HCT116 (cell line): ENCODE results near the gene UPK2. TPM values are rescaled to one million over a fixed set of nuclear protein-coding genes. Genes with fewer than 3 reads are reported as not detected.
A peak's percentile ranks its signal among the peaks of the same experiment; 100 is the strongest.

Source experiments
- ATAC-seq: fragments of 200-7000 bp; cut with Tn5 transposase; 2 replicates; pipeline ENCODE4 v1.9.1; 2020; ENCODE audit warnings: mild to moderate bottlenecking, moderate library complexity
- BruUV-seq: library from RNA; stranded (reverse); fragments of 400-500 nt; replicated peaks from 2 replicates; lab custom pipeline; 2021; lab: Mats Ljungman, UMichigan
- CTCF ChIA-PET: fragments of 300-600 bp; sonication (Branson Sonifier 250); formaldehyde crosslinking; loops from one replicate; lab custom pipeline; 2021; ENCODE audit warnings: antibody characterized with exemption; lab: Charles Lee
- POLR2A ChIA-PET: fragments of 300-600, 350-600 bp; sonication (Branson Sonifier 250); formaldehyde crosslinking; loops from one replicate; lab custom pipeline; 2021; ENCODE audit warnings: antibody characterized with exemption; lab: Charles Lee
- RAD21 ChIA-PET, 2 experiments: fragments of 300-600 bp; sonication (Branson Sonifier 250); formaldehyde crosslinking; loops; one replicate each; lab custom pipeline; 2023; ENCODE audit warnings: low total read pairs in 2 of 2; ENCODE audit not compliant: uncharacterized antibody in 2 of 2, unreplicated experiment in 2 of 2, low non-redundant PET in 1 of 2; lab: Charles Lee
- DNase-seq: peaks from one replicate; pipeline ENCODE4 v3.0.0-alpha.2; 2010; ENCODE audit warnings: low read depth, low spot score
- H2AFZ ChIP-seq: fragments of 200-600 bp; shearing (Covaris generic), sonication (generic); 2 replicates; pipeline ENCODE4 v1.6.1; 2017; ENCODE audit warnings: low read depth, mixed run types, mixed read lengths, antibody characterized with exemption, low read length; ENCODE audit not compliant: poor library complexity, severe bottlenecking
- H3K27ac ChIP-seq: 2 replicates; pipeline ENCODE4 v1.5.1; 2012; ENCODE audit warnings: low read depth, low read length
- H3K27me3 ChIP-seq: fragments of 200-600 bp; sonication (generic); 2 replicates; pipeline ENCODE4 v1.6.1; 2016; ENCODE audit warnings: mixed run types, low read length, mixed read lengths; ENCODE audit not compliant: insufficient read depth
- H3K36me3 ChIP-seq, 2 experiments: fragments of 200-500 bp in 1 of 2; fragments of 200-600 bp in 1 of 2; sonication (Bioruptor generic) in 1 of 2; sonication (generic) in 1 of 2; 2 replicates each; pipeline versions ENCODE4 v1.5.1 to v1.6.1; 2014 to 2016; ENCODE audit warnings: low read length in 2 of 2, inconsistent platforms in 1 of 2, mixed read lengths in 1 of 2, mixed run types in 1 of 2; ENCODE audit not compliant: insufficient read depth in 2 of 2, control insufficient read depth in 1 of 2
- H3K4me1 ChIP-seq, 2 experiments: fragments of 200-600 bp in 1 of 2; sonication (generic) in 1 of 2; 2 replicates each; pipeline versions ENCODE4 v1.5.1 to v1.6.1; 2012 to 2017; ENCODE audit warnings: low read length in 2 of 2, inconsistent platforms in 1 of 2, mild to moderate bottlenecking in 1 of 2, mixed read lengths in 1 of 2, mixed run types in 1 of 2, moderate library complexity in 1 of 2; ENCODE audit not compliant: insufficient read depth in 2 of 2, control insufficient read depth in 1 of 2
- H3K4me2 ChIP-seq: fragments of 200-600 bp; sonication (generic); 2 replicates; pipeline ENCODE4 v1.6.1; 2017; ENCODE audit warnings: mixed run types, low read length, mixed read lengths
- H3K4me3 ChIP-seq, 2 experiments: fragments of 200-600 bp in 1 of 2; sonication (generic) in 1 of 2; replicated peaks in 1 of 2; 2 replicates each; pipeline ENCODE4 v1.5.1; 2011 to 2016; ENCODE audit warnings: low read length in 2 of 2, control low read depth in 1 of 2, low read depth in 1 of 2, mild to moderate bottlenecking in 1 of 2, mixed read lengths in 1 of 2, mixed run types in 1 of 2
- H3K79me2 ChIP-seq: fragments of 200-600 bp; sonication (generic); 2 replicates; pipeline ENCODE4 v1.6.1; 2017; ENCODE audit warnings: mild to moderate bottlenecking, mixed run types, low read length, moderate library complexity, mixed read lengths; ENCODE audit not compliant: insufficient read depth
- H3K9ac ChIP-seq: fragments of 200-600 bp; sonication (generic); 2 replicates; pipeline ENCODE4 v1.6.1; 2016; ENCODE audit warnings: low read length, mixed read lengths
- H3K9me2 ChIP-seq: fragments of 200-600 bp; sonication (generic), shearing (Covaris generic); 2 replicates; pipeline ENCODE4 v1.6.1; 2017; ENCODE audit warnings: mixed run types, mild to moderate bottlenecking, moderate library complexity; ENCODE audit not compliant: insufficient read depth
- H3K9me3 ChIP-seq, 2 experiments: fragments of 200-500 bp in 1 of 2; fragments of 200-600 bp in 1 of 2; sonication (Bioruptor generic) in 1 of 2; sonication (generic) in 1 of 2; 2 replicates each; pipeline ENCODE4 v1.6.1; 2014 to 2017; ENCODE audit warnings: low read length in 2 of 2, mixed read lengths in 2 of 2, inconsistent platforms in 1 of 2, low read depth in 1 of 2, mild to moderate bottlenecking in 1 of 2, mixed run types in 1 of 2, moderate library complexity in 1 of 2; ENCODE audit not compliant: control insufficient read depth in 1 of 2, insufficient read depth in 1 of 2
- H4K20me1 ChIP-seq: fragments of 200-600 bp; sonication (generic), shearing (Covaris generic); 2 replicates; pipeline ENCODE4 v1.6.1; 2017; ENCODE audit warnings: mixed run types, mild to moderate bottlenecking, moderate library complexity; ENCODE audit not compliant: insufficient read depth
- CBX3 ChIP-seq: IDR thresholded peaks from 2 replicates; pipeline ENCODE4 v1.6.1; 2012; ENCODE audit warnings: low read depth
- CEBPB ChIP-seq: IDR thresholded peaks from 2 replicates; pipeline ENCODE4 v1.6.1; 2012; ENCODE audit warnings: low read depth
- EGR1 ChIP-seq: IDR thresholded peaks from 2 replicates; pipeline ENCODE4 v1.6.1; 2012; ENCODE audit warnings: low read depth
- ELF1 ChIP-seq: IDR thresholded peaks from 2 replicates; pipeline ENCODE4 v1.6.1; 2012; ENCODE audit warnings: low read depth, borderline replicate concordance
- FOSL1 ChIP-seq: IDR thresholded peaks from 2 replicates; pipeline ENCODE4 v1.6.1; 2012; ENCODE audit warnings: low read depth
- JUND ChIP-seq: IDR thresholded peaks from 2 replicates; pipeline ENCODE4 v1.6.1; 2012
- MAX ChIP-seq: IDR thresholded peaks from 2 replicates; pipeline ENCODE4 v1.6.1; 2012
- POLR2A ChIP-seq: IDR thresholded peaks from 2 replicates; pipeline ENCODE4 v1.7.0; 2011; ENCODE audit warnings: borderline replicate concordance; ENCODE audit not compliant: insufficient read depth, insufficient read length; ENCODE audit errors: extremely low read depth
- POLR2AphosphoS5 ChIP-seq: IDR thresholded peaks from 2 replicates; pipeline ENCODE4 v1.6.1; 2011; ENCODE audit warnings: mild to moderate bottlenecking, low read depth, low read length, moderate library complexity
- SIN3A ChIP-seq: IDR thresholded peaks from 2 replicates; pipeline ENCODE4 v1.6.1; 2012; ENCODE audit warnings: low read depth
- SP1 ChIP-seq: IDR thresholded peaks from 2 replicates; pipeline ENCODE4 v1.6.1; 2012; ENCODE audit warnings: low read depth
- SRF ChIP-seq: IDR thresholded peaks from 2 replicates; pipeline ENCODE4 v1.6.1; 2012; ENCODE audit warnings: low read depth
- TCF7L2 ChIP-seq: IDR thresholded peaks from 2 replicates; pipeline ENCODE4 v1.7.0; 2011; ENCODE audit warnings: borderline replicate concordance, inconsistent platforms; ENCODE audit not compliant: insufficient read depth, insufficient read length; ENCODE audit errors: extremely low read depth
- YY1 ChIP-seq: IDR thresholded peaks from 2 replicates; pipeline ENCODE4 v1.6.1; 2011; ENCODE audit warnings: low read length, low read depth, moderate library complexity, mild to moderate bottlenecking; ENCODE audit not compliant: insufficient replicate concordance; ENCODE audit errors: extremely low read depth
- ZFX ChIP-seq: fragments of 450-650 bp; IDR thresholded peaks from 2 replicates; pipeline ENCODE4 v1.6.1; 2017
- ZNF274 ChIP-seq: fragments of 200-500 bp; sonication (Bioruptor generic); IDR thresholded peaks from 2 replicates; pipeline ENCODE4 v1.6.1; 2014; ENCODE audit warnings: mild to moderate bottlenecking, low read depth, low read length, inconsistent platforms
- intact Hi-C: fragments of 100-400 bp; cut with micrococcal nuclease; formaldehyde crosslinking; loops from 2 replicates; pipeline ENCODE4 v1.10.0; 2022
- total RNA-seq: library from RNA; stranded (reverse); gene quantifications from one replicate; pipeline ENCODE4 v1.2.1, GENCODE V29; 2021; ENCODE audit not compliant: unreplicated experiment
- TF ChIP-seq, protein P1 (sequence below), 3 experiments: fragments of 200-600 bp in 1 of 3; sonication (generic) in 1 of 3; IDR thresholded peaks in 2 of 3; conservative IDR thresholded peaks in 1 of 3; 2 replicates each; pipeline ENCODE4 v1.5.1; 2012 to 2017; ENCODE audit warnings: low read depth in 2 of 3, low read length in 2 of 3, antibody characterized with exemption in 1 of 3, borderline replicate concordance in 1 of 3, control low read depth in 1 of 3, mild to moderate bottlenecking in 1 of 3, mixed read lengths in 1 of 3, mixed run types in 1 of 3, moderate library complexity in 1 of 3; ENCODE audit not compliant: insufficient read depth in 1 of 3

Gene UPK2
- total RNA-seq, 1 experiment from 2014 or later: 0.42 TPM

DNA sequence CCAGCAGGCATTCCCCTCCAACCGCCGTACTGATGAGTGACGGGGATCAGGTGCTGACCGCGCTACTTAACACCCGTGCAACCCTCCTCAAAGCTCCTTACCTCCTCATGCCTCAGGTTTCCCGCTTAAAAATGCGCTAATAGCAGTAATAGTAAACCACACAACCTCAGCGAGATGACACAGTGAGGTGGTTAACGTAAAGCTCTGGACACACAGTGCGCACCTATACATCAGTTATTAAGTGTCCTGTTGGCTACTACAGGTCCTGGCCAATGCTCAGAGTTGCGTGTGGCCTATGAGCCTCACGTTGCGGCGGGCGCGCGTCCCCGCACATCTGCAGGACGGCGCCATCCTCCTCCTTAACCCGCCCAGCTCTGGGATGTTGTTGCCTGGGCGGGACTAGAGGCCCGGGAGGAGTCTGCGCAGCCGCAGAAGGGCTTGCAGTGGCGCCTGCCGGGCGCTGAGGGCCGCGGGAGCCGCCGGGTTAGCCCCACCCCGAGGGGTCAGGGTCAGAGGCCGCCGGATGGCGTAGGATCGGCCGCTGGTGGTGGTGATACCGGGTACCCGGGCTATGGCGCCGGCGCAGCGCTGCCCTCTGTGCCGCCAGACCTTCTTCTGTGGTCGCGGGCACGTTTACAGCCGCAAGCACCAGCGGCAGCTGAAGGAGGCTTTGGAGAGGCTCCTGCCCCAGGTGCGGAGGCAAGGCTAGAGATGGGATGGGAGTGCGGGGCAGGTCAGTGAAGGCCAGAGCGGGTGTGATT, 41.7 kb downstream of the UPK2 start, which contains the start of gene CENATAC:
Gene CENATAC (plus strand): TSS at position 512 of the 761 bp plus-strand sequence. CDS start 60 bp downstream, at position 572.
- BruUV-seq: no TSS peak
- no peaks in the 10 kb centered on the region for H3K27me3 ChIP-seq
- TF ChIP-seq POLR2A (peak; percentile 99), SIN3A (peak; percentile 95), YY1 (peak; percentile 80), POLR2AphosphoS5 (peak; percentile 98), CEBPB (no peak), CBX3 (peak; percentile 77; the same call in 1 of the 2 replicates), MAX (peak; percentile 69; the same call in 1 of the 2 replicates), TCF7L2 (no peak), ELF1 (no peak), EGR1 (peak; percentile 51), ZFX (peak; percentile 78), SRF (no peak), SP1 (peak; percentile 50), JUND (no peak), FOSL1 (no peak), ZNF274 (no peak)
- TF ChIP-seq, protein P1, sequence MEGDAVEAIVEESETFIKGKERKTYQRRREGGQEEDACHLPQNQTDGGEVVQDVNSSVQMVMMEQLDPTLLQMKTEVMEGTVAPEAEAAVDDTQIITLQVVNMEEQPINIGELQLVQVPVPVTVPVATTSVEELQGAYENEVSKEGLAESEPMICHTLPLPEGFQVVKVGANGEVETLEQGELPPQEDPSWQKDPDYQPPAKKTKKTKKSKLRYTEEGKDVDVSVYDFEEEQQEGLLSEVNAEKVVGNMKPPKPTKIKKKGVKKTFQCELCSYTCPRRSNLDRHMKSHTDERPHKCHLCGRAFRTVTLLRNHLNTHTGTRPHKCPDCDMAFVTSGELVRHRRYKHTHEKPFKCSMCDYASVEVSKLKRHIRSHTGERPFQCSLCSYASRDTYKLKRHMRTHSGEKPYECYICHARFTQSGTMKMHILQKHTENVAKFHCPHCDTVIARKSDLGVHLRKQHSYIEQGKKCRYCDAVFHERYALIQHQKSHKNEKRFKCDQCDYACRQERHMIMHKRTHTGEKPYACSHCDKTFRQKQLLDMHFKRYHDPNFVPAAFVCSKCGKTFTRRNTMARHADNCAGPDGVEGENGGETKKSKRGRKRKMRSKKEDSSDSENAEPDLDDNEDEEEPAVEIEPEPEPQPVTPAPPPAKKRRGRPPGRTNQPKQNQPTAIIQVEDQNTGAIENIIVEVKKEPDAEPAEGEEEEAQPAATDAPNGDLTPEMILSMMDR (IDR thresholded peaks at IDR 0.05 in 2 of 3, conservative IDR thresholded peaks at IDR 0.05 in 1 of 3; ENCODE audit: borderline replicate concordance in 1 of 3, insufficient read depth in 1 of 3, low read depth in 2 of 3, low read length in 2 of 3): no peak
- peak within 1 kb of the TSS; percentile 97 for H3K4me2 ChIP-seq
- POLR2A ChIA-PET: no interaction called here
- ATAC-seq (peak; percentile 90), DNase-seq (peak; percentile 74)
- peaks cover 68% of the 10 kb centered on the region for H3K79me2 ChIP-seq
- CTCF ChIA-PET: interaction anchor here (0.6 to 1.0 kb wide), 2 partner anchors 42 to 89 kb away, joined by 3 read pairs; partner anchors contain the start of gene UPK2
- H4K20me1 ChIP-seq: no peaks in the 10 kb centered on the region
- peak within 1 kb of the TSS; percentile 90 for H3K9ac ChIP-seq
- H3K27ac ChIP-seq: peak within 1 kb of the TSS; percentile 96
- H3K36me3 ChIP-seq: peaks cover 10 to 23% of the 10 kb centered on the region in 2 experiments
- no peak within 1 kb of the TSS for H2AFZ ChIP-seq
- peaks cover 15 to 46% of the 10 kb centered on the region in 2 experiments for H3K4me1 ChIP-seq
- peak within 1 kb of the TSS; percentile 90 for H3K4me3 ChIP-seq
- RAD21 ChIA-PET: interaction anchor here in 1 of 2 experiments (0.5 kb wide), 1 partner anchor 9 kb away, joined by 3 read pairs; no protein-coding TSS in a partner anchor
- no peaks in the 10 kb centered on the region for H3K9me2 ChIP-seq
- no peaks in the 10 kb centered on the region for H3K9me3 ChIP-seq
- intact Hi-C loops: no loop called here
